Activated CD8-positive, alpha-beta memory T cell treated with anti-CD3 and anti-CD28 coated beads, Interleukin-2, amount 50 U/mL, for 24 hours (primary cell): ENCODE data around the gene SHISA4.
"Not testable (repeated sequence)": the region's sequence is repeated elsewhere in the genome, so short reads cannot be mapped to it uniquely, and the experiment has no call there.

ENCODE experiments used
- DNase-seq: peaks from one replicate; pipeline ENCODE4 v3.0.0-alpha.2; 2020; ENCODE audit errors: extremely low read depth

Gene SHISA4

GRCh38 chr1:201888282-201889089, at the start of gene SHISA4:
TSS of gene SHISA4 (plus strand) at chr1:201888898. CDS start at chr1:201888995, 97 bp downstream.
- no peak for DNase-seq

GRCh38 chr1:201839089-201839488, 49.6 kb upstream of the SHISA4 start:
- DNase-seq = not testable (repeated sequence)

GRCh38 chr1:201840055-201840454, 48.6 kb upstream of the SHISA4 start:
- DNase-seq = no peak

GRCh38 chr1:201840490-201840889, 48.2 kb upstream of the SHISA4 start:
- DNase-seq = no peak

GRCh38 chr1:201841265-201841912, 47.3 kb upstream of the SHISA4 start:
- DNase-seq = no peak

GRCh38 chr1:201842472-201843027, 46.1 kb upstream of the SHISA4 start:
- DNase-seq = no peak

GRCh38 chr1:201845331-201846083, 43.2 kb upstream of the SHISA4 start:
- no peak for DNase-seq

GRCh38 chr1:201847150-201847549, 41.5 kb upstream of the SHISA4 start:
- DNase-seq = no peak

GRCh38 chr1:201848230-201848629, 40.5 kb upstream of the SHISA4 start:
- DNase-seq = no peak

GRCh38 chr1:201849372-201850052, 39.2 kb upstream of the SHISA4 start:
- no peak for DNase-seq

GRCh38 chr1:201850053-201850397, 38.7 kb upstream of the SHISA4 start:
- DNase-seq = no peak

GRCh38 chr1:201851949-201852348, 36.7 kb upstream of the SHISA4 start:
- no peak for DNase-seq

- not testable (repeated sequence) for DNase-seq
These were observed 32.0 kb upstream of the SHISA4 start for GRCh38 chr1:201856722-201857121.

GRCh38 chr1:201859424-201859823, 29.3 kb upstream of the SHISA4 start:
- no peak for DNase-seq

GRCh38 chr1:201861448-201861847, 27.2 kb upstream of the SHISA4 start:
- no peak for DNase-seq

- DNase-seq = no peak
These were observed 18.3 kb upstream of the SHISA4 start for GRCh38 chr1:201870397-201870796.

- no peak for DNase-seq
These were observed 14.0 kb upstream of the SHISA4 start for GRCh38 chr1:201874672-201875071.

GRCh38 chr1:201876148-201876818, 12.4 kb upstream of the SHISA4 start:
- no peak for DNase-seq

- no peak for DNase-seq
These were observed 10.8 kb upstream of the SHISA4 start for GRCh38 chr1:201877877-201878401.

GRCh38 chr1:201880928-201881571, 7.6 kb upstream of the SHISA4 start:
- no peak for DNase-seq
